ENCODE data around the gene ETHE1. TPM values are rescaled to one million over a fixed set of nuclear protein-coding genes. Genes with fewer than 3 reads are reported as not detected.

Gene ETHE1
- total RNA-seq, 1 donor from 2014 or later: 183 TPM

- no peaks in the 10 kb centered on the region for H3K27me3 ChIP-seq (ENCODE audit: control insufficient read depth, insufficient read depth, low read length)
- H3K4me3 ChIP-seq (ENCODE audit: low read depth, low read length): no peak overlapping the region
- no peak for TF ChIP-seq CTCF (IDR thresholded peaks at IDR 0.05; ENCODE audit: insufficient read depth, low read length, severe bottlenecking)
- peaks cover 4% of the 10 kb centered on the region for H3K36me3 ChIP-seq (ENCODE audit: control insufficient read depth, insufficient read depth, low read length)
- FAIRE-seq (no peak), DNase-seq (ENCODE audit: low read depth) (no peak)
Observed at GRCh38 chr19:43460362-43461016, 66.5 kb downstream of the ETHE1 start.

- no peak for FAIRE-seq
- Histone ChIP-seq H3K36me3 (ENCODE audit: control insufficient read depth, insufficient read depth, low read length) (peaks cover 4% of the 10 kb centered on the region), H3K4me3 (ENCODE audit: low read depth, low read length) (no peak overlapping the region), H3K27me3 (ENCODE audit: control insufficient read depth, insufficient read depth, low read length) (no peaks in the 10 kb centered on the region)
- DNase-seq (ENCODE audit: low read depth): no peak
- TF ChIP-seq CTCF (IDR thresholded peaks at IDR 0.05; ENCODE audit: insufficient read depth, low read length, severe bottlenecking): no peak
Observed at GRCh38 chr19:43457809-43458208, 69.2 kb downstream of the ETHE1 start.

Other genes with a start within 250 kb of the ETHE1 start
- gene CD177, start 173.5 kb downstream of the ETHE1 start, total RNA-seq: 0.26 and 6.3 TPM in 2 replicates
- gene TEX101, start 112.3 kb downstream of the ETHE1 start, total RNA-seq: 0.26 TPM in 1 of 2 replicates, not detected in the other
- gene LYPD3, start 61.6 kb downstream of the ETHE1 start, total RNA-seq: 6.6 and 87.9 TPM in 2 replicates
- gene PHLDB3, start 22.5 kb downstream of the ETHE1 start, total RNA-seq: 7.9 and 32.3 TPM in 2 replicates
- not detected in 2 replicates for gene ZNF575, start 6.0 kb upstream of the ETHE1 start, total RNA-seq
- gene XRCC1, start 48.3 kb upstream of the ETHE1 start, total RNA-seq: 8.3 and 10.5 TPM in 2 replicates
- 0.53 and 0.64 TPM in 2 replicates for gene PINLYP, start 48.6 kb upstream of the ETHE1 start, total RNA-seq
- 15.9 and 19.5 TPM in 2 replicates for gene IRGQ, start 68.9 kb upstream of the ETHE1 start, total RNA-seq
- gene ZNF576, start 69.4 kb upstream of the ETHE1 start, total RNA-seq: 9.5 and 10.5 TPM in 2 replicates
- gene SRRM5, start 84.9 kb upstream of the ETHE1 start, total RNA-seq: not detected in 2 replicates
- 14.5 and 19.3 TPM in 2 replicates for gene ZNF428, start 92.4 kb upstream of the ETHE1 start, total RNA-seq
- gene CADM4, start 112.6 kb upstream of the ETHE1 start, total RNA-seq: 13.4 and 19.1 TPM in 2 replicates
- 16.6 and 27.1 TPM in 2 replicates for gene PLAUR, start 143.0 kb upstream of the ETHE1 start, total RNA-seq
- gene IRGC, start 188.9 kb upstream of the ETHE1 start, total RNA-seq: not detected in 2 replicates
- 4.0 and 4.7 TPM in 2 replicates for gene SMG9, start 227.8 kb upstream of the ETHE1 start, total RNA-seq

All from bronchial epithelial cell (primary cell).